Peyer's patch (tissue), 4 donors: ENCODE data around the gene CBX2.

Experiments
- CTCF ChIP-seq, 6 experiments: fragments of 450-650 bp in 4 of 6; fragments of 200-600 bp in 2 of 6; sonication (generic) in 1 of 6; IDR thresholded peaks; one replicate each; pipeline ENCODE4 v1.5.1; 2017 to 2019; ENCODE audit warnings: antibody characterized with exemption in 6 of 6, mild to moderate bottlenecking in 3 of 6, moderate library complexity in 1 of 6
- POLR2A ChIP-seq, 2 donors: fragments of 450-650 bp; IDR thresholded peaks; one replicate each; pipeline ENCODE4 v1.5.1; 2017; ENCODE audit warnings: antibody characterized with exemption in 2 of 2, mild to moderate bottlenecking in 2 of 2, moderate library complexity in 2 of 2

- no peak for TF ChIP-seq CTCF (IDR thresholded peaks at IDR 0.05)
- no peak for TF ChIP-seq POLR2A (IDR thresholded peaks at IDR 0.05)
Measured at GRCh38 chr17:79784353-79785016, 6.5 kb downstream of the CBX2 start.
